MM.1S (cell line): ENCODE data around the gene CCDC126.
"Not testable (repeated sequence)": the region's sequence is repeated elsewhere in the genome, so short reads cannot be mapped to it uniquely, and the experiment has no call there.

Experiments used
- DNase-seq: peaks from one replicate; pipeline ENCODE4 v3.0.0-alpha.2; 2015
- H2AFZ ChIP-seq: fragments of 300-600 bp; sonication (generic); 2 replicates; pipeline ENCODE4 v1.6.0; 2016; ENCODE audit warnings: antibody characterized with exemption, low read length
- H3F3A ChIP-seq: fragments of 300-600 bp; sonication (generic); 2 replicates; pipeline ENCODE4 v1.6.1; 2016; ENCODE audit warnings: mild to moderate bottlenecking, antibody characterized with exemption, low read length, moderate library complexity, mixed read lengths; ENCODE audit not compliant: insufficient read depth
- H3K27ac ChIP-seq: fragments of 300-600 bp; sonication (generic); 2 replicates; pipeline ENCODE4 v1.5.1; 2016; ENCODE audit warnings: mild to moderate bottlenecking, low read length
- H3K27me3 ChIP-seq: fragments of 300-600 bp; sonication (generic); replicated peaks from 2 replicates; pipeline ENCODE4 v1.6.0; 2016; ENCODE audit warnings: low read length; ENCODE audit not compliant: insufficient read depth
- H3K36me3 ChIP-seq: fragments of 300-600 bp; sonication (generic); replicated peaks from 2 replicates; pipeline ENCODE4 v1.6.1; 2016; ENCODE audit warnings: mild to moderate bottlenecking, low read length, mixed read lengths; ENCODE audit not compliant: insufficient read depth
- H3K4me1 ChIP-seq: fragments of 300-600 bp; sonication (generic); 2 replicates; pipeline ENCODE4 v1.6.1; 2016; ENCODE audit warnings: low read length, mixed read lengths
- H3K4me2 ChIP-seq: fragments of 300-600 bp; sonication (generic); 2 replicates; pipeline ENCODE4 v1.6.0; 2016; ENCODE audit warnings: low read depth, low read length
- H3K4me3 ChIP-seq: fragments of 300-600 bp; sonication (generic); 2 replicates; pipeline ENCODE4 v1.5.1; 2016; ENCODE audit warnings: low read length, mixed read lengths
- H3K79me2 ChIP-seq: fragments of 300-600 bp; sonication (generic); 2 replicates; pipeline ENCODE4 v1.6.1; 2016; ENCODE audit warnings: mixed run types, low read length, mixed read lengths
- H3K9ac ChIP-seq: fragments of 300-600 bp; sonication (generic); 2 replicates; pipeline ENCODE4 v1.6.1; 2016; ENCODE audit warnings: low read length, mixed read lengths
- H3K9me2 ChIP-seq: fragments of 300-600 bp; sonication (generic); replicated peaks from 2 replicates; pipeline ENCODE4 v1.6.1; 2016; ENCODE audit warnings: mild to moderate bottlenecking, low read length, mixed read lengths; ENCODE audit not compliant: insufficient read depth
- H3K9me3 ChIP-seq: fragments of 300-600 bp; sonication (generic); replicated peaks from 2 replicates; pipeline ENCODE4 v1.6.1; 2016; ENCODE audit warnings: mild to moderate bottlenecking, low read length, mixed read lengths; ENCODE audit not compliant: insufficient read depth
- H4K20me1 ChIP-seq: fragments of 300-600 bp; sonication (generic); 2 replicates; pipeline ENCODE4 v1.6.1; 2016; ENCODE audit warnings: mild to moderate bottlenecking, low read length, moderate library complexity, mixed read lengths; ENCODE audit not compliant: insufficient read depth
- EZH2 ChIP-seq: fragments of 300-600 bp; sonication (generic); optimal IDR thresholded peaks from 2 replicates; pipeline ENCODE3; 2017; ENCODE audit warnings: low read depth, mild to moderate bottlenecking, antibody characterized with exemption, low read length, mixed read lengths
- EZH2phosphoT487 ChIP-seq: fragments of 300-600 bp; sonication (generic); IDR thresholded peaks from 2 replicates; pipeline ENCODE4 v1.6.1; 2018; ENCODE audit warnings: antibody characterized with exemption, low read length
- TF ChIP-seq, protein P1 (sequence below): fragments of 300-600 bp; sonication (generic); IDR thresholded peaks from 2 replicates; pipeline ENCODE4 v1.5.1; 2016; ENCODE audit warnings: antibody characterized with exemption, low read length, mixed read lengths

The CCDC126 gene

DNA sequence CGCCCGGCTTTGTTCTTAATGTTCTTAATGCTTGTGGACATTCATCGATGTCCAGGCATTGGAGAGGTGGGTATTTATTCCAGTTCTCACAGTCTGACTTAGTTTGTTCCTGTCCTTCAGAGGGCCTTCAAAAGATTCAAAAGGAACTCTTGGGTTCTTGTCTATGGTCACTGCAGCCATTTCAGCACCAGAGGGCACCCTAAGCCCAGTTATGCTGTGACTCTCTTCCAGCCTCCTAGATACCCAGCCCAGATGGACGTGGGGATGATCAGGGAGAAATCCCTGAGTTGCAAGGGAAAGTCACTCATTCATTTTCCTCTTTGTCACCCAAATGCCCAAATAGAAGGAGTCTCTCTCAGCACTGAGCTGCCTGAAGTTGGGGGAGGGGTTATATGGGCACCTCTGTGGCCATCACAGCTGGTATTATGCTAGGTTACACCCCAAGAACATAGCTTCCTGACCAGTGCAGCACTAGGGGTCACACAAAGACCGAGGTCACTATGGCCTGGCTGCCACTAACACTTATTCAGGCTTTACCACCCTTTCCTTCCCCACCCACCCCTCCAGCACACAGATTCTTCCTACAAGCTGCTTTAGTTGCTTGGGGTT, 26.5 kb upstream of the CCDC126 start:
- H3K9me3 ChIP-seq: no peaks in the 10 kb centered on the region
- no peaks in the 10 kb centered on the region for H4K20me1 ChIP-seq
- no peak overlapping the region for H3K4me2 ChIP-seq
- no peaks in the 10 kb centered on the region for H3K9me2 ChIP-seq
- no peaks in the 10 kb centered on the region for H3K36me3 ChIP-seq
- peak; percentile 71 for DNase-seq
- TF ChIP-seq EZH2 (no peak), EZH2phosphoT487 (no peak)
- TF ChIP-seq, protein P1, sequence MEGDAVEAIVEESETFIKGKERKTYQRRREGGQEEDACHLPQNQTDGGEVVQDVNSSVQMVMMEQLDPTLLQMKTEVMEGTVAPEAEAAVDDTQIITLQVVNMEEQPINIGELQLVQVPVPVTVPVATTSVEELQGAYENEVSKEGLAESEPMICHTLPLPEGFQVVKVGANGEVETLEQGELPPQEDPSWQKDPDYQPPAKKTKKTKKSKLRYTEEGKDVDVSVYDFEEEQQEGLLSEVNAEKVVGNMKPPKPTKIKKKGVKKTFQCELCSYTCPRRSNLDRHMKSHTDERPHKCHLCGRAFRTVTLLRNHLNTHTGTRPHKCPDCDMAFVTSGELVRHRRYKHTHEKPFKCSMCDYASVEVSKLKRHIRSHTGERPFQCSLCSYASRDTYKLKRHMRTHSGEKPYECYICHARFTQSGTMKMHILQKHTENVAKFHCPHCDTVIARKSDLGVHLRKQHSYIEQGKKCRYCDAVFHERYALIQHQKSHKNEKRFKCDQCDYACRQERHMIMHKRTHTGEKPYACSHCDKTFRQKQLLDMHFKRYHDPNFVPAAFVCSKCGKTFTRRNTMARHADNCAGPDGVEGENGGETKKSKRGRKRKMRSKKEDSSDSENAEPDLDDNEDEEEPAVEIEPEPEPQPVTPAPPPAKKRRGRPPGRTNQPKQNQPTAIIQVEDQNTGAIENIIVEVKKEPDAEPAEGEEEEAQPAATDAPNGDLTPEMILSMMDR: peak; percentile 87
- peak overlapping the region; percentile 33 for H2AFZ ChIP-seq
- H3K27me3 ChIP-seq: no peaks in the 10 kb centered on the region
- no peaks in the 10 kb centered on the region for H3K79me2 ChIP-seq
- no peak overlapping the region for H3K9ac ChIP-seq
- no peaks in the 10 kb centered on the region for H3K4me1 ChIP-seq
- no peak overlapping the region for H3K4me3 ChIP-seq
- no peaks in the 10 kb centered on the region for H3F3A ChIP-seq
- no peak overlapping the region for H3K27ac ChIP-seq

DNA sequence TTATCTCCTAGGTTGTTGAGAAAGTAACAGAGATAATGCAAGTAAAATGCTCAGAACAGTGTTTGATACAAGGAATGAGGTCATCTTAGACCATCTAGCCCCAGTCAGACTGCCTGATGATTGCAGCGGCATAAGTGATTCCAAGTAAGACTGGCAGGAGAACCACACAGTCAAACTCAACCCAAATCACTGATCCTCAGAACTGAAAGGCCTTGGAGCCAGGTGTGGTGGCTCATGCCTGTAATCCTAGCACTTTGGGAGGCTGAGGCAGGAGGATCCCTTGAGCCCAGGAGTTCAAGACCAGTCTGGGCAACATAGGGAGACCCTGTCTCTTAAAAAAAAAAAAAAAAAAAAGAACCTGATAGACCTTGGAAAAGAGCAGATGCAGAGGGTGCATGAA, 15.2 kb upstream of the CCDC126 start:
- H4K20me1 ChIP-seq, H3K9me3 ChIP-seq, H3K79me2 ChIP-seq, H3F3A ChIP-seq, H3K36me3 ChIP-seq, H3K9me2 ChIP-seq, DNase-seq, H2AFZ ChIP-seq, H3K9ac ChIP-seq, H3K27me3 ChIP-seq, H3K4me2 ChIP-seq, H3K4me3 ChIP-seq, H3K4me1 ChIP-seq, H3K27ac ChIP-seq: not testable (repeated sequence)

DNA sequence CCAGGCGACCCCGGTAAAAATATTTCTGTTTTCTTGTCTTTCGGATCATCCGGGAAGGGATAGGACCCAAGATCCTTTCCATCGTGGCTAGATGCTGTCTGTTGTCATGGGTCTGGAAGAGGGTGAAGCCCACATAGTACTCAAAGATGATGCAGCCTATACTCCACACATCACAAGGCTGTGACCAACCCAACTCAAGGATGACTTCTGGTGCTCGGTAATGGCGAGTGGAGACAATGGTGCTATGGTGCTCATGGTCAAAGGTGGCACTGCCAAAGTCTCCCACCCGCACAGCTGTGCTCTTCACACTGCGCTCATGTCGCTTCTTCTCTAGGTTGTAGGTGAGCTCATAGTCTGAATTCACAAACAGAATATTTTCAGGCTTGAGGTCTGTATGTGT, 11.9 kb upstream of the CCDC126 start:
- not testable (repeated sequence) for DNase-seq, H4K20me1 ChIP-seq, H3K4me1 ChIP-seq, H3K4me3 ChIP-seq, H2AFZ ChIP-seq, H3K36me3 ChIP-seq, H3K4me2 ChIP-seq, H3K9me3 ChIP-seq, H3K79me2 ChIP-seq, H3K27me3 ChIP-seq, H3K27ac ChIP-seq, H3F3A ChIP-seq, H3K9ac ChIP-seq, H3K9me2 ChIP-seq

DNA sequence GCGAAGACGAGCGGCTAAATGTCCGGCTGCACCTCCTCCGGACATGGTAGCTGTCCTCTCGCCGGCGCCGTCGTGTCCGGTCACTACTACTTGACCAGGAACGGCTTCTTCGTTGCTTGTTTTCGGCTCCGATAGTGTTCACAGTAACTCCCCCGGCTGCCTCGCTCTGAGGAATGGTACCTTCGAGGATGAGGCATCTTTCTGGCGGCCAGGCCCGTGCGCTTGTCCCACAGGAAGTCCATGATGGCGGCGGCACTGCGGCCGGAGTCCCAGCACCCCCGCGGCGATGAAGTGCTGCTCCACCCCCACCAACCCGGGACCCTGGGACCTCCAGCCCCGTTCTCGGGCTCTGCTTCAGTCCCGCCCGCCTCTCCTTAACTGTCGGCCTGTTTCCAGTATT, 11.0 kb upstream of the CCDC126 start:
- H3K9me2 ChIP-seq: no peaks in the 10 kb centered on the region

More for the DNA sequence above, 11.0 kb upstream of the CCDC126 start:
- no peaks in the 10 kb centered on the region for H3K9me3 ChIP-seq
- H3K27ac ChIP-seq: no peak overlapping the region
- H3K27me3 ChIP-seq: no peaks in the 10 kb centered on the region
- H3K79me2 ChIP-seq: no peaks in the 10 kb centered on the region
- no peaks in the 10 kb centered on the region for H3F3A ChIP-seq
- H3K9ac ChIP-seq: no peak overlapping the region
- no peak for TF ChIP-seq EZH2
- TF ChIP-seq EZH2phosphoT487: no peak
- TF ChIP-seq, protein P1: no peak
- DNase-seq: no peak
- no peaks in the 10 kb centered on the region for H4K20me1 ChIP-seq
- no peak overlapping the region for H3K4me2 ChIP-seq
- no peak overlapping the region for H2AFZ ChIP-seq
- no peak overlapping the region for H3K4me3 ChIP-seq
- no peaks in the 10 kb centered on the region for H3K4me1 ChIP-seq
- no peaks in the 10 kb centered on the region for H3K36me3 ChIP-seq
